Caco-2 (cell line): ENCODE measurements around the gene SLX9. TPM values are rescaled to one million over a fixed set of nuclear protein-coding genes. Genes with fewer than 3 reads are reported as not detected.

Experiments used
- BruUV-seq: library from RNA; stranded (reverse); fragments of 400-500 nt; replicated peaks from 2 replicates; lab custom pipeline; 2021; lab: Mats Ljungman, UMichigan
- CTCF ChIA-PET: fragments of 300-600 bp; sonication (Branson Sonifier 250); formaldehyde crosslinking; loops from one replicate; lab custom pipeline; 2022; ENCODE audit warnings: antibody characterized with exemption; lab: Charles Lee
- POLR2A ChIA-PET: fragments of 300-600 bp; sonication (Branson Sonifier 250); formaldehyde crosslinking; loops from one replicate; lab custom pipeline; 2022; ENCODE audit warnings: antibody characterized with exemption; lab: Charles Lee
- DNase-seq, 2 experiments: peaks; one replicate each; pipeline versions ENCODE4 v3.0.0 to v3.0.0-alpha.2; 2020 to 2022
- H3K27me3 ChIP-seq: replicated peaks from 2 replicates; pipeline ENCODE4 v1.6.0; 2011; ENCODE audit warnings: low read length; ENCODE audit not compliant: control insufficient read depth, insufficient read depth
- H3K36me3 ChIP-seq: 2 replicates; pipeline ENCODE4 v1.5.1; 2011; ENCODE audit warnings: low read length; ENCODE audit not compliant: control insufficient read depth, insufficient read depth
- H3K4me1 ChIP-seq: fragments of 250-450 bp; sonication (Bioruptor Pico); 2 replicates; pipeline ENCODE4 v1.5.1; 2020; ENCODE audit warnings: mild to moderate bottlenecking
- H3K4me3 ChIP-seq: 2 replicates; pipeline ENCODE4 v1.5.1; 2011; ENCODE audit warnings: low read depth, mild to moderate bottlenecking, control low read depth, low read length
- H3K9me3 ChIP-seq: fragments of 250-450 bp; sonication (Bioruptor Pico); 2 replicates; pipeline ENCODE4 v1.5.1; 2020; ENCODE audit warnings: mild to moderate bottlenecking, moderate library complexity
- H3K27ac Mint-ChIP-seq: one replicate; pipeline ENCODE4 v1.8.0; 2022; ENCODE audit warnings: mixed read lengths; ENCODE audit not compliant: unreplicated experiment
- H3K27me3 Mint-ChIP-seq: one replicate; pipeline ENCODE4 v1.8.0; 2022; ENCODE audit warnings: mixed read lengths; ENCODE audit not compliant: insufficient read depth, unreplicated experiment
- H3K36me3 Mint-ChIP-seq: one replicate; pipeline ENCODE4 v1.8.0; 2022; ENCODE audit warnings: mild to moderate bottlenecking, mixed read lengths; ENCODE audit not compliant: insufficient read depth, unreplicated experiment
- H3K4me1 Mint-ChIP-seq: one replicate; pipeline ENCODE4 v1.8.0; 2022; ENCODE audit warnings: low read depth, mixed read lengths; ENCODE audit not compliant: unreplicated experiment
- H3K4me3 Mint-ChIP-seq: one replicate; pipeline ENCODE4 v1.8.0; 2022; ENCODE audit warnings: mild to moderate bottlenecking, moderate library complexity, mixed read lengths; ENCODE audit not compliant: unreplicated experiment
- H3K9me3 Mint-ChIP-seq: one replicate; pipeline ENCODE4 v1.8.0; 2022; ENCODE audit warnings: mixed read lengths; ENCODE audit not compliant: unreplicated experiment
- intact Hi-C: fragments of 100-400 bp; cut with micrococcal nuclease; formaldehyde crosslinking; loops from one replicate; pipeline ENCODE4 v1.10.0; 2022; ENCODE audit not compliant: unreplicated experiment
- total RNA-seq: library from RNA; stranded (reverse); gene quantifications from 2 replicates; pipeline ENCODE4 v1.2.3, GENCODE V29; 2022
- TF ChIP-seq, protein P1 (sequence below), 2 experiments: fragments of 200-600 bp in 1 of 2; IDR thresholded peaks; 1 replicate in 1 of 2; 2 replicates in 1 of 2; pipeline versions ENCODE4 v1.5.1 to v1.8.0; 2011 to 2022; ENCODE audit warnings: antibody characterized with exemption in 1 of 2, control low read depth in 1 of 2, inconsistent platforms in 1 of 2, low read depth in 1 of 2, low read length in 1 of 2, mild to moderate bottlenecking in 1 of 2, moderate library complexity in 1 of 2; ENCODE audit not compliant: insufficient read depth in 1 of 2, severe bottlenecking in 1 of 2, unreplicated experiment in 1 of 2

Gene SLX9
- total RNA-seq, 1 experiment from 2014 or later, result 62.1 TPM

DNA sequence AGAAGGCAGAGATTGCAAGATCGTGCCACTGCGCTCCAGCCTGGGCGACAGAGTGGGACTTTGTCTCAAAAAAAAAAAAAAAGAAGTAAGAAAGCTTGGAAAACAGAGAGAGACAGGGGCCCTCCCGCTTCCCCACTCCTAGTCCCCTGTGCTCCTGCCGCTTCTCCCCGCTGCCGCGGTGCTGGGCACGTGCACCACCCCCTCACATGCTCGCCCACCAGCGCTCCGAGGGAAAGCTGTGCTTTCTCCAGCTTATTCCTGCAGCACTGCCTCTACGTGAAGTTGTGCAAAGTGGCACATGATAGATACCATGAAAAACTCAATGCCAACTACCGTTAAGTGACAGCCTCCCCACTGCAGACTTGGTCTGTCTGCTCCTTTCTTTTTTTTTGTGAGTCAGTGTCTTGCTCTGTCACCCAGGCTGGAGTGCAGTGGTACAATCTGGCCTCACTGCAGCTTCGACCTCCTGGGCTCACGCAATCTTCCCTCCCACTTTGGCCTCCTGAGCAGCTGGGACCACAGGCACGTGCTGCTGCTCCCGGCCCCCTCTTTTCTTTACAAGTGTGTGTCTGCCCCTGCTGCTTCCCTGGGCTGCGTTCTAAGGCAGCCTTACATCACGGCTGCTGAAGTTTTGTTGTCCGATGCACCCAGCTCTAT is 15.4 kb downstream of the SLX9 start:
- intact Hi-C loops, result no loop called here
- no TSS peak for BruUV-seq
- Mint-ChIP-seq H3K36me3 (peaks cover 43% of the 10 kb centered on the region), H3K9me3 (no peaks in the 10 kb centered on the region), H3K27ac (no peak overlapping the region), H3K4me3 (no peak overlapping the region), H3K4me1 (no peaks in the 10 kb centered on the region), H3K27me3 (no peaks in the 10 kb centered on the region)
- DNase-seq, result no peak
- H3K36me3 ChIP-seq, result no peaks in the 10 kb centered on the region; the same call in 1 of the 2 replicates
- H3K27me3 ChIP-seq, result no peaks in the 10 kb centered on the region
- ChIA-PET CTCF (no interaction called here), POLR2A (no interaction called here)
- TF ChIP-seq, protein P1, sequence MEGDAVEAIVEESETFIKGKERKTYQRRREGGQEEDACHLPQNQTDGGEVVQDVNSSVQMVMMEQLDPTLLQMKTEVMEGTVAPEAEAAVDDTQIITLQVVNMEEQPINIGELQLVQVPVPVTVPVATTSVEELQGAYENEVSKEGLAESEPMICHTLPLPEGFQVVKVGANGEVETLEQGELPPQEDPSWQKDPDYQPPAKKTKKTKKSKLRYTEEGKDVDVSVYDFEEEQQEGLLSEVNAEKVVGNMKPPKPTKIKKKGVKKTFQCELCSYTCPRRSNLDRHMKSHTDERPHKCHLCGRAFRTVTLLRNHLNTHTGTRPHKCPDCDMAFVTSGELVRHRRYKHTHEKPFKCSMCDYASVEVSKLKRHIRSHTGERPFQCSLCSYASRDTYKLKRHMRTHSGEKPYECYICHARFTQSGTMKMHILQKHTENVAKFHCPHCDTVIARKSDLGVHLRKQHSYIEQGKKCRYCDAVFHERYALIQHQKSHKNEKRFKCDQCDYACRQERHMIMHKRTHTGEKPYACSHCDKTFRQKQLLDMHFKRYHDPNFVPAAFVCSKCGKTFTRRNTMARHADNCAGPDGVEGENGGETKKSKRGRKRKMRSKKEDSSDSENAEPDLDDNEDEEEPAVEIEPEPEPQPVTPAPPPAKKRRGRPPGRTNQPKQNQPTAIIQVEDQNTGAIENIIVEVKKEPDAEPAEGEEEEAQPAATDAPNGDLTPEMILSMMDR (IDR thresholded peaks at IDR 0.05; ENCODE audit: insufficient read depth in 1 of 2, low read depth in 1 of 2, low read length in 1 of 2, severe bottlenecking in 1 of 2, unreplicated experiment in 1 of 2), result no peak
- no peaks in the 10 kb centered on the region for H3K4me1 ChIP-seq
- H3K4me3 ChIP-seq, result no peak overlapping the region
- no peaks in the 10 kb centered on the region for H3K9me3 ChIP-seq

DNA sequence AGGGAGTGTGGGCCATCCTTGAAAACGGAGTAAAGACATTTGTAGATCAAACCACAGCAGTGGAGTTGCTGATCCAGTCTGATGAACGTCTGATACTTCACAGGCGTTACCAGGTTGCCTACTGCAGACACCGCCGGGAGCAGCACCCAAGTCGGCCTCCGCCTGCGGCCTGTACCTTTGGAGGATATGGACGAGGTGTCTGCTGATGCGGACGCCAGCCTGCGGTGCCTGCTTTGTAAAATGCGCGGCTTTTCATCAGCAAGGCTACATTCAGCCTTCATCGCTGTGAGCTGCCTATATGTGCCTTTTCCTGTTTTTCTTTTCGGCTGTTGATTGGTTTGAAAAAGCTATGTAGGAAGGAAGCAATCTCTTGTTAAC is 16.0 kb downstream of the SLX9 start:
- BruUV-seq, result no TSS peak
- no peaks in the 10 kb centered on the region for H3K4me1 Mint-ChIP-seq
- intact Hi-C loops, result no loop called here

DNA sequence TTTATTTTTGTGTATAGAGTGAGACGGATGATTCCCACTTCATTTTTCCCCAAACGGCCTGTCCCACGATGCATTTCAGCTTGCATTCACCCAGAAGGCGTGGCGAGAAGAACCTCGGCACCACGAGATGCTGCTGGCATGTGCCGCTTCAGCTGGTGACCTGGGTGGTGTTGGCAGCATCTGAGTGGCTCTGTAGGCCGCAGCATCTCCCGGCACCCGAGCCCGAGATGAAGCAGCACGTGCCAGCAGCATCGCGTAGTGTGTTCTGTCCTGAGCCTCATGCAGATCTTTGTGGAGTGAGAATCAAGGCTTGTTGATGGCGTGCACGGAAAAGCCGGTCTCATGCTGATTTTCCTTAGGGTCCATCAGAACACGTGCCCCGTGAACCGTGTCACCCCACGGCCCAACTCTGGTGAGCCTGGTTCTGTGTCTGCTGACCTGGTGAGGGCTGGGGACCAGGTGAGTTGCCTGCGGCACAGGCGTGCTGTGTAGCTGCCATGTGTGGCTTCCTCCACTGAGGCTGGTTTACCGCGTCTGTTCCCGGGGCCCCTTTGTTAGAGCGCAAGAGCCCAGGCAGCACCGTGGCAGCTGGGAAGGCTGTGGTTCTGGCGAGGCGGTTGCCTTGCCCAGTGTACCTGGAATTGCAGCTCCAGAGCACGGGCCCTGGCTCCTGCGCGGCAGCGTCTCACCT is 16.7 kb downstream of the SLX9 start:
- intact Hi-C loops, result no loop called here
- DNase-seq, result no peak
- H3K27ac Mint-ChIP-seq, result no peak overlapping the region
- H3K36me3 ChIP-seq, result no peaks in the 10 kb centered on the region; the same call in 1 of the 2 replicates
- H3K27me3 ChIP-seq, result no peaks in the 10 kb centered on the region
- H3K4me1 ChIP-seq, result no peaks in the 10 kb centered on the region
- H3K4me1 Mint-ChIP-seq, result no peaks in the 10 kb centered on the region
- H3K9me3 ChIP-seq, result no peaks in the 10 kb centered on the region
- CTCF ChIA-PET, result no interaction called here
- no TSS peak for BruUV-seq
- peaks cover 49% of the 10 kb centered on the region for H3K36me3 Mint-ChIP-seq
- TF ChIP-seq, protein P1 (IDR thresholded peaks at IDR 0.05; ENCODE audit: insufficient read depth in 1 of 2, low read depth in 1 of 2, low read length in 1 of 2, severe bottlenecking in 1 of 2, unreplicated experiment in 1 of 2), result no peak
- no peak overlapping the region for H3K4me3 Mint-ChIP-seq
- POLR2A ChIA-PET, result no interaction called here
- no peak overlapping the region for H3K4me3 ChIP-seq
- H3K9me3 Mint-ChIP-seq, result no peaks in the 10 kb centered on the region
- H3K27me3 Mint-ChIP-seq, result no peaks in the 10 kb centered on the region

More for the DNA sequence above, 16.0 kb downstream of the SLX9 start:
- Histone ChIP-seq H3K27me3 (no peaks in the 10 kb centered on the region), H3K9me3 (no peaks in the 10 kb centered on the region), H3K4me3 (no peak overlapping the region), H3K36me3 (no peaks in the 10 kb centered on the region; the same call in 1 of the 2 replicates), H3K4me1 (no peaks in the 10 kb centered on the region)
- Mint-ChIP-seq H3K9me3 (no peaks in the 10 kb centered on the region), H3K27ac (no peak overlapping the region), H3K36me3 (peaks cover 48% of the 10 kb centered on the region), H3K4me3 (no peak overlapping the region), H3K27me3 (no peaks in the 10 kb centered on the region)
- ChIA-PET CTCF (no interaction called here), POLR2A (no interaction called here)
- TF ChIP-seq, protein P1 (IDR thresholded peaks at IDR 0.05; ENCODE audit: insufficient read depth in 1 of 2, low read depth in 1 of 2, low read length in 1 of 2, severe bottlenecking in 1 of 2, unreplicated experiment in 1 of 2), result no peak
- DNase-seq, result no peak
